K562 (cell line): ENCODE data around the gene ANKRD16. TPM values are rescaled to one million over a fixed set of nuclear protein-coding genes. Genes with fewer than 3 reads are reported as not detected.

Experiments
- ARID3B ChIP-seq: fragments of 250-450 bp; sonication (Bioruptor Pico); IDR thresholded peaks from 2 replicates; pipeline ENCODE4 v1.4.0; 2020; ENCODE audit warnings: borderline replicate concordance
- CUX1 ChIP-seq: fragments of 200-800 bp; sonication (Bioruptor generic); IDR thresholded peaks from 2 replicates; pipeline ENCODE4 v1.6.1; 2016; ENCODE audit warnings: missing genetic modification characterization, missing compliant biosample characterization
- IRF1 ChIP-seq: sonication (generic); formaldehyde crosslinking; IDR thresholded peaks from 2 replicates; pipeline ENCODE4 v1.8.0; 2022; ENCODE audit warnings: missing genetic modification reagents, mild to moderate bottlenecking, borderline replicate concordance
- SMAD3 ChIP-seq: fragments of 450-650 bp; formaldehyde crosslinking; conservative IDR thresholded peaks from 2 replicates; pipeline ENCODE4 v1.4.0; 2020; ENCODE audit warnings: mild to moderate bottlenecking
- TARDBP ChIP-seq: fragments of 450-650 bp; IDR thresholded peaks from 2 replicates; pipeline ENCODE4 v1.6.1; 2016
- USF1 ChIP-seq: sonication (generic); formaldehyde crosslinking; IDR thresholded peaks from 2 replicates; pipeline ENCODE4 v1.9.0; 2022; ENCODE audit warnings: mild to moderate bottlenecking, missing genetic modification reagents
- ZBTB5 ChIP-seq: fragments of 450-650 bp; IDR thresholded peaks from 2 replicates; pipeline ENCODE4 v1.6.1; 2017; ENCODE audit warnings: antibody characterized with exemption
- ZC3H8 ChIP-seq: fragments of 450-650 bp; IDR thresholded peaks from 2 replicates; pipeline ENCODE4 v1.6.1; 2017
- ZNF449 ChIP-seq: fragments of 250-450 bp; sonication (Bioruptor Pico); IDR thresholded peaks from 2 replicates; pipeline ENCODE4 v1.8.0; 2022; ENCODE audit warnings: moderate library complexity, mild to moderate bottlenecking, inconsistent platforms
- ZNF609 ChIP-seq: sonication (generic); formaldehyde crosslinking; IDR thresholded peaks from 2 replicates; pipeline ENCODE4 v1.8.1; 2023; ENCODE audit warnings: missing genetic modification reagents, mild to moderate bottlenecking, borderline replicate concordance
- polyA plus RNA-seq, 8 experiments: library from polyadenylated mRNA; depleted of rRNA in 4 of 8; stranded (reverse) in 5 of 8; unstranded in 3 of 8; fragments of >200 nt; fragmentation: Nextera tagmentation in 2 of 8; fragmentation: Illumina TruSeq in 1 of 8; extraction: Ambion mirVana in 2 of 8; extraction: Trizol in 1 of 8; gene quantifications; 2 replicates each; pipeline versions ENCODE4 v1.2.1 to v1.2.3, GENCODE V29; 2011 to 2014; ENCODE audit warnings: inconsistent platforms in 1 of 8, missing spikeins in 1 of 8
- total RNA-seq, 7 experiments: library from RNA; depleted of rRNA in 6 of 7; stranded (reverse); fragments of >200 nt in 6 of 7; fragmentation: Illumina TruSeq in 2 of 7; extraction: Trizol in 2 of 7; gene quantifications; 2 replicates each; pipeline versions ENCODE4 v1.2.1 to v1.2.3, GENCODE V29; 2011 to 2021; ENCODE audit warnings: low replicate concordance in 1 of 7

Gene ANKRD16
- total and polyA plus RNA-seq, 9 of the 15 experiments (the other 6 are each of a cell fraction or from before 2014, with no cell fraction given), result 1.5 to 16.0 (median 9.5) TPM

- TF ChIP-seq USF1 (CRISPR knock-in tag) (no peak), ZC3H8 (no peak), ARID3B (no peak), ZNF609 (CRISPR knock-in tag) (no peak), TARDBP (no peak), CUX1 (CRISPR knock-in tag) (no peak), ZBTB5 (no peak), SMAD3 (CRISPR knock-in tag) (no peak), ZNF449 (no peak), IRF1 (CRISPR knock-in tag) (no peak)
Measured at GRCh38 chr10:5873515-5873995, 16.1 kb downstream of the ANKRD16 start (continued).
